Daoy (cell line): ENCODE data around the gene HMCES. TPM values are rescaled to one million over a fixed set of nuclear protein-coding genes. Genes with fewer than 3 reads are reported as not detected.
"Not testable (repeated sequence)": the region's sequence is repeated elsewhere in the genome, so short reads cannot be mapped to it uniquely, and the experiment has no call there.

ENCODE experiments used
- DNase-seq: peaks from one replicate; pipeline ENCODE4 v3.0.0-alpha.2; 2015; ENCODE audit warnings: low read depth
- total RNA-seq: library from RNA; depleted of rRNA; stranded (reverse); fragments of >200 nt; shearing (Covaris generic); gene quantifications from 2 replicates; pipeline ENCODE4 v1.2.3, GENCODE V29; 2014

The HMCES gene
- total RNA-seq, 1 experiment from 2014 or later = 35.8 TPM

- DNase-seq = no peak
Observed at GRCh38 chr3:129320825-129321487, 42.3 kb downstream of the HMCES start.

- DNase-seq = no peak
Observed at GRCh38 chr3:129321887-129322286, 43.2 kb downstream of the HMCES start.

- no peak for DNase-seq
Observed at GRCh38 chr3:129323651-129324294, 45.1 kb downstream of the HMCES start.

- no peak for DNase-seq
Observed at GRCh38 chr3:129324855-129325254, 46.2 kb downstream of the HMCES start.

- DNase-seq = no peak
Observed at GRCh38 chr3:129325383-129325782, 46.7 kb downstream of the HMCES start.

- DNase-seq = no peak
Observed at GRCh38 chr3:129326138-129326537, 47.5 kb downstream of the HMCES start.

- no peak for DNase-seq
Observed at GRCh38 chr3:129326595-129326994, 47.9 kb downstream of the HMCES start.

- no peak for DNase-seq
Observed at GRCh38 chr3:129327510-129327909, 48.8 kb downstream of the HMCES start.

GRCh38 chr3:129329858-129330257, 51.2 kb downstream of the HMCES start:
- DNase-seq = no peak

- no peak for DNase-seq
Observed at GRCh38 chr3:129330409-129330808, 51.7 kb downstream of the HMCES start.

- DNase-seq = no peak
Observed at GRCh38 chr3:129333891-129334290, 55.2 kb downstream of the HMCES start.

GRCh38 chr3:129336093-129336706, 57.5 kb downstream of the HMCES start:
- DNase-seq = no peak

GRCh38 chr3:129337719-129338118, 59.0 kb downstream of the HMCES start:
- DNase-seq = not testable (repeated sequence)

- not testable (repeated sequence) for DNase-seq
Observed at GRCh38 chr3:129339186-129339585, 60.5 kb downstream of the HMCES start.

- not testable (repeated sequence) for DNase-seq
Observed at GRCh38 chr3:129339833-129340232, 61.2 kb downstream of the HMCES start.

- DNase-seq = no peak
Observed at GRCh38 chr3:129341331-129342141, 62.9 kb downstream of the HMCES start.

- peak; percentile 54 for DNase-seq
Observed at GRCh38 chr3:129343643-129344360, 65.1 kb downstream of the HMCES start.

GRCh38 chr3:129344540-129345220, 66.0 kb downstream of the HMCES start:
- peak; percentile 26 for DNase-seq

- DNase-seq = no peak
Observed at GRCh38 chr3:129345281-129345680, 66.6 kb downstream of the HMCES start.

GRCh38 chr3:129345971-129346370, 67.3 kb downstream of the HMCES start:
- no peak for DNase-seq
